ENCODE results near the gene MAP3K4. TPM values are rescaled to one million over a fixed set of nuclear protein-coding genes. Genes with fewer than 3 reads are reported as not detected.

The MAP3K4 gene
- total and polyA plus RNA-seq, 2 of the 4 experiments (the other 2 are of a cell fraction) = 11.5 to 20.4 TPM

DNA sequence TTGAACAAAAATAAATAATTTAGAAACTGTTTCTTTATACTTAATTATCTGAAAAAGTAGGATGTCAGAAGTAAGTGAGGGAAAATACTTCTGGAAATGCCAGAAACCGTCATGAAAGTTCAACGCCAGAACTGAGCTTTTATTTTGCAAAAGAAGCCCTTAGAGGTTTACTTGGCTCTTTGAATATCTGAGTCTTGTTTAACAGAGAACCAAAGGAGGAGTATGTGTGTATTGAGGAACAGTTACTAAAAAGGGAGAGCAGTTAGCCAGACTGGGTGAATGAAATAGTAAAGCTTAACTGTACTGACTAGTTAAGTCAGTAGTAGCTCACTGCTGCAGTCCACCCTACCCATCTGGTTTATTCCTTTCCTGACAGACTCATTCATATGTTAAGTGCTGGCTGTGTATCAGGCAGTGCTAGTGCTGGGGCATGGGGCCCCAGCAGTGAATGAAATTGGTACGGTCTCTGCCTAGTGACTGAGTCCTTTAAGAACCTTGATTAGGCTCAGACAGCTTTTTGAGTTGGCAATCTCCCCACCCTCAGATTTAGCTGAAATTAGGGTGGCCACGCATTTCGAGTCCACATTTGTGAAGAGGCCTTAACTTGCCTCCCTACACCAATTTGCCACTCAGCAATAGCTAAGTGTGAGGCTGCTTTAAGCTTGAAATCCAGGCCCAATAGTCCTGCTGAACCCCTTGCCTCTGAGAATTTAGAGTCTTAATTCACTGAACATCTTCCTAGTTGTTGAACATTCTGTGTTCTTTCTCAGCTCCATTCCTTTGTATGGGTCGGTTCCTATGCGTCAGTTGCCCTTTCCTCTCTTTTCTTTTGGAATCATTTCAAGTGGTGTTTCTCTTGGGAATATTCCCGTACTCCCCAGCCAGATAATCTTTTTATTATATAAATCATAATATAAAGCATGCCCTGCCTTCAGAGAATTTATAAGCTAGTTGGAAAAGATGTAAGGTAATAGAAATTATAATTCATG lies 20.2 kb downstream of the MAP3K4 start (continued):
- TF ChIP-seq FOS (IDR thresholded peaks at IDR 0.05; ENCODE audit: low read depth, low read length) (no peak), MXI1 (IDR thresholded peaks at IDR 0.05; ENCODE audit: borderline replicate concordance, low read depth, low read length) (no peak)

DNA sequence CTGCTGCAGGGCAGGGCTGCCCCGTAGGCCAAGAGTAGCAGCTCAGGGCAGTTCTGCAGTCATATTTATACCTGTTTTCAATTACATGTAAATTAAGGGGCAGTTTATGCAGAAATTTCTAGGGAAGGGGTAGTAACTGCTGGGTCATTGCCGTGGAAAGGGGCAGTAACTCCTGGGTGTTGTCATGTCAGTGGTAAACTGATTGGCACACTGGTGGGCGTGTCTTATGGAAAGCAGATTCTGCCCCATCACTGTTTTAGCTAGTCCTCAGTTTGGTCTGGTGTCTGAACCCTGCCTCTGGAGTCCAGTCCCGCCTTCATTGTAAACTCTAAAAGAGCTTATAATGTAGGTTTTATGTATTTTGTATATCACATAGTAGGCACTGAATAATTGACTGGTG lies 22.1 kb downstream of the MAP3K4 start:
- ATAC-seq (ENCODE audit: low read depth) (no peak), DNase-seq (no peak)
- H3K4me3 ChIP-seq (ENCODE audit: insufficient read depth, low read depth, low read length) = no peak overlapping the region
- no peak overlapping the region for H3K4me2 ChIP-seq (ENCODE audit: low read depth, low read length)
- peaks cover 2% of the 10 kb centered on the region for H3K36me3 ChIP-seq (ENCODE audit: control insufficient read depth, insufficient read depth, low read length)
- H3K18ac ChIP-seq (ENCODE audit: low read depth, low read length) = no peak overlapping the region
- H3K9ac ChIP-seq (ENCODE audit: low read depth, low read length) = no peak overlapping the region
- no peak overlapping the region for H2BK120ac ChIP-seq (ENCODE audit: low read depth, low read length)
- H2AFZ ChIP-seq (replicated peaks; ENCODE audit: low read length, poor library complexity) = no peak overlapping the region
- peaks cover 5% of the 10 kb centered on the region for H3K27me3 ChIP-seq (ENCODE audit: control insufficient read depth, insufficient read depth, low read length)
- H4K8ac ChIP-seq (ENCODE audit: low read depth in 2 of 2, low read length in 2 of 2) = no peak overlapping the region
- H2AK5ac ChIP-seq (ENCODE audit: low read depth, low read length) = no peak overlapping the region
- H3K9me3 ChIP-seq (ENCODE audit: control insufficient read depth, insufficient read depth, low read length) = no peaks in the 10 kb centered on the region
- no peak overlapping the region for H2BK5ac ChIP-seq (ENCODE audit: low read depth, low read length, poor library complexity, severe bottlenecking)
- no peak overlapping the region for H2AK9ac ChIP-seq (replicated peaks; ENCODE audit: low read depth, low read length, poor library complexity)
- no peak overlapping the region; the same call in 1 of the 2 replicates for H3K4ac ChIP-seq (ENCODE audit: low read depth, low read length)
- ChIA-PET CTCF (no interaction called here), POLR2A (ENCODE audit: unreplicated experiment) (no interaction called here)
- no peak overlapping the region for H2BK20ac ChIP-seq (ENCODE audit: low read depth, low read length)
- BruUV-seq (replicated peaks) = no TSS peak
- no peak overlapping the region for H3K56ac ChIP-seq (ENCODE audit: extremely low read depth, insufficient read depth, low read length)
- H3K79me1 ChIP-seq (ENCODE audit: low read depth in 1 of 2, low read length in 2 of 2) = peaks cover 28 to 30% of the 10 kb centered on the region in 2 experiments
- no peak overlapping the region for H3K23ac ChIP-seq (ENCODE audit: low read depth, low read length)
- H3K4me1 ChIP-seq (ENCODE audit: control insufficient read depth, insufficient read depth, low read length) = peaks cover 8% of the 10 kb centered on the region
- dilution Hi-C loops (cut with HindIII; ENCODE audit: low sequenced_read_pairs, unreplicated experiment) = no loop called here
- no peak overlapping the region for H4K91ac ChIP-seq (ENCODE audit: insufficient read depth, low read depth, low read length)
- H4K5ac ChIP-seq (ENCODE audit: low read depth, low read length) = no peak overlapping the region
- peaks cover 14% of the 10 kb centered on the region; the same call in 1 of the 2 replicates for H4K20me1 ChIP-seq (ENCODE audit: insufficient read depth, low read length)
- WGBS, 2 experiments (ENCODE audit: extremely low coverage in 2 of 2, insufficient read length in 1 of 2) = 100% methylated on average over 1 of the region's 4 CpGs; no CpG with 5 or more reads in 1 of the 2 experiments
- intact Hi-C loops (cut with micrococcal nuclease) = no loop called here
- no peak overlapping the region for H2BK15ac ChIP-seq (ENCODE audit: low read depth, low read length)
- H3K27ac ChIP-seq (ENCODE audit: insufficient read depth, low read length) = no peak overlapping the region
- no peak overlapping the region for H3K14ac ChIP-seq (replicated peaks; ENCODE audit: low read depth, low read length)
- in situ Hi-C loops (cut with MboI; ENCODE audit: low sequenced_read_pairs) = no loop called here
- no peaks in the 10 kb centered on the region for H3K9me1 ChIP-seq (ENCODE audit: insufficient read depth, low read length)
- TF ChIP-seq CEBPB (IDR thresholded peaks at IDR 0.05; ENCODE audit: low read depth, low read length) (no peak), NFE2L2 (IDR thresholded peaks at IDR 0.05; ENCODE audit: low read depth, low read length) (no peak), MXI1 (IDR thresholded peaks at IDR 0.05; ENCODE audit: borderline replicate concordance, low read depth, low read length) (no peak), FOS (IDR thresholded peaks at IDR 0.05; ENCODE audit: low read depth, low read length) (no peak), RFX5 (IDR thresholded peaks at IDR 0.05; ENCODE audit: low read depth, low read length) (no peak), SMC3 (IDR thresholded peaks at IDR 0.05; ENCODE audit: low read depth, low read length) (no peak), CHD1 (IDR thresholded peaks at IDR 0.05; ENCODE audit: low read depth, low read length) (no peak), BHLHE40 (IDR thresholded peaks at IDR 0.05; ENCODE audit: low read depth, low read length) (no peak)
- TF ChIP-seq, protein P1, sequence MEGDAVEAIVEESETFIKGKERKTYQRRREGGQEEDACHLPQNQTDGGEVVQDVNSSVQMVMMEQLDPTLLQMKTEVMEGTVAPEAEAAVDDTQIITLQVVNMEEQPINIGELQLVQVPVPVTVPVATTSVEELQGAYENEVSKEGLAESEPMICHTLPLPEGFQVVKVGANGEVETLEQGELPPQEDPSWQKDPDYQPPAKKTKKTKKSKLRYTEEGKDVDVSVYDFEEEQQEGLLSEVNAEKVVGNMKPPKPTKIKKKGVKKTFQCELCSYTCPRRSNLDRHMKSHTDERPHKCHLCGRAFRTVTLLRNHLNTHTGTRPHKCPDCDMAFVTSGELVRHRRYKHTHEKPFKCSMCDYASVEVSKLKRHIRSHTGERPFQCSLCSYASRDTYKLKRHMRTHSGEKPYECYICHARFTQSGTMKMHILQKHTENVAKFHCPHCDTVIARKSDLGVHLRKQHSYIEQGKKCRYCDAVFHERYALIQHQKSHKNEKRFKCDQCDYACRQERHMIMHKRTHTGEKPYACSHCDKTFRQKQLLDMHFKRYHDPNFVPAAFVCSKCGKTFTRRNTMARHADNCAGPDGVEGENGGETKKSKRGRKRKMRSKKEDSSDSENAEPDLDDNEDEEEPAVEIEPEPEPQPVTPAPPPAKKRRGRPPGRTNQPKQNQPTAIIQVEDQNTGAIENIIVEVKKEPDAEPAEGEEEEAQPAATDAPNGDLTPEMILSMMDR (conservative IDR thresholded peaks at IDR 0.05; ENCODE audit: low read depth, low read length) = no peak
- TF ChIP-seq, protein P2, sequence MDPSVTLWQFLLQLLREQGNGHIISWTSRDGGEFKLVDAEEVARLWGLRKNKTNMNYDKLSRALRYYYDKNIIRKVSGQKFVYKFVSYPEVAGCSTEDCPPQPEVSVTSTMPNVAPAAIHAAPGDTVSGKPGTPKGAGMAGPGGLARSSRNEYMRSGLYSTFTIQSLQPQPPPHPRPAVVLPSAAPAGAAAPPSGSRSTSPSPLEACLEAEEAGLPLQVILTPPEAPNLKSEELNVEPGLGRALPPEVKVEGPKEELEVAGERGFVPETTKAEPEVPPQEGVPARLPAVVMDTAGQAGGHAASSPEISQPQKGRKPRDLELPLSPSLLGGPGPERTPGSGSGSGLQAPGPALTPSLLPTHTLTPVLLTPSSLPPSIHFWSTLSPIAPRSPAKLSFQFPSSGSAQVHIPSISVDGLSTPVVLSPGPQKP (IDR thresholded peaks at IDR 0.05; ENCODE audit: borderline replicate concordance, low read depth, low read length) = no peak
- TF ChIP-seq, protein P3, sequence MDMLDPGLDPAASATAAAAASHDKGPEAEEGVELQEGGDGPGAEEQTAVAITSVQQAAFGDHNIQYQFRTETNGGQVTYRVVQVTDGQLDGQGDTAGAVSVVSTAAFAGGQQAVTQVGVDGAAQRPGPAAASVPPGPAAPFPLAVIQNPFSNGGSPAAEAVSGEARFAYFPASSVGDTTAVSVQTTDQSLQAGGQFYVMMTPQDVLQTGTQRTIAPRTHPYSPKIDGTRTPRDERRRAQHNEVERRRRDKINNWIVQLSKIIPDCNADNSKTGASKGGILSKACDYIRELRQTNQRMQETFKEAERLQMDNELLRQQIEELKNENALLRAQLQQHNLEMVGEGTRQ (IDR thresholded peaks at IDR 0.05; ENCODE audit: low read depth, low read length) = no peak
